GM21360 (cell line): ENCODE data around the gene GGA2.
"Not testable (repeated sequence)": the region's sequence is repeated elsewhere in the genome, so short reads cannot be mapped to it uniquely, and the experiment has no call there.

ENCODE experiments used
- ATAC-seq: cut with Tn5 transposase; IDR thresholded peaks from one replicate; pipeline ENCODE4 v1.9.1; 2021; ENCODE audit warnings: mild to moderate bottlenecking, moderate library complexity; ENCODE audit not compliant: unreplicated experiment

The GGA2 gene

DNA sequence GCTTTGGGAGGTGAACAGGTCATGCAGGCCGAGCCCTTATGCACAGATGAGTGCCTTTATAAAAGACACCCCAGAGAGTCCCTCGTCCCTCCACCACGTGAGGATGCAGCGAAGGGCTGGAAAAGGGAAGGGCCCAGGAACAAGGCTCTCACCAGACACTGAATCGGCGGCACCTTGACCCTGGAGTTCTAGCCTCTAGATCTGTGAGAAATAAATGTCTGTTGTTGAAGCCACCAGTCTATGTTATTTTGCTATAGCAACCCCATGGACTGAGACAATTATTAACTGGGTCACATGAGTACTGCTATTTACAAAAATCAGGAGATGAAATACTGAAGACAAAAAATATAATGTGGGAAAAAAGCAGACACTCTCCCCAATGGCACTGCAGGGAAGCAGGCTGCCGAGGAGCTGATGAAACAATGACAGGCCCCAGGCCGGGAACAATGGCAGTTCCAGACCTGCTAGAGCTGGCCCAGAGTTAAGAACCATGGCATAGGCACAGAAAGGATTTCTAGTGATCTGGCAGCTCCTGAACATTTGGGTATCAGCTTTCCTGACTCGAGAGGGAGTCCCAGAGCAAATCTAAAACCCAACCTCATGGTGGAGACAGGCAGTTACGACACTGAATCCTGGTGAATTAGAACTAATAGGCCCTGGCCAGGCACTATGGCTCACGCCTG, 17.8 kb upstream of the GGA2 start:
- no peak for ATAC-seq

DNA sequence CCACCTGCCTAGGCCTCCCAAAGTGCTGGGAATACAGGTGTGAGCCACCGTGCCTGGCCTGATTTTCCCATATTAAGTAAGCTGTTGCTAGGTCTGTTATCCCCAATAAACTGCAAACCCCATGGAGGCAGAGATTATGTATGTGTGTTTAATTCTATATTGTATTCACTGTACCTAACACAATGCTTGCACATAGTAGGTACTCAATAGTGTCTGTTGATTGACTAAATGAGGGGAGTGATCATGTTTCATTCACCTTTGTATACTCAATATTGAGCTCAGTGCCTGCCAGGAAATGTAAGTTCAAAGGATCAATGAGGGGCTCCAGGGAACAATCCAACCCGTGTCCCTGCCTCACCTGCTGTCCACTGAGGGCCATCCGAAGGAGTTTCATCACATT, 14.6 kb upstream of the GGA2 start:
- no peak for ATAC-seq

DNA sequence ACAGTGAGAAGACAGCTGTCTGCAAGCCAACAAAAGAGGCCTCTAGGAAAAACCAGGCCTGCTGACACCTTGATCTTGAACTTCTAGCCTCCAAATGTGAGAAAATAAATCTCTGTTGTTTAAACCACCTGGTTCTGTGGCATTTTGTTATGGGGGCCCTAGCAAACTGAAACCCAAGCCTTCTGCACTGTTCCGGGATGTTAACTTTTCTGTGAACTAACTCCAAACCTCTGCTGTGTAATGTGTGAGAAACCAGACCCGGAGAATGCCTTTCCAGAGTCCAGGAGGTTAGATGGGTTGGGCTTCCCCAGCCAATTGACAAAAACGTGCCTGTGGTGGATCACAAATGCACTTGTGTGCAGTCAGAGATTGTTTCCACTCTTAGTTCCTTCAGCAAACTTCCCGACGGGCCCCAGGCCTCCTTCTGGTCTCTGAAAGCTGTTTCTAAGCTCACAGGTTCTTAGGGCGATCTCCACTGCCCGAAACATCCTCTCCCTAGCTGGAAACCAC, 13.6 kb upstream of the GGA2 start:
- ATAC-seq, result no peak

DNA sequence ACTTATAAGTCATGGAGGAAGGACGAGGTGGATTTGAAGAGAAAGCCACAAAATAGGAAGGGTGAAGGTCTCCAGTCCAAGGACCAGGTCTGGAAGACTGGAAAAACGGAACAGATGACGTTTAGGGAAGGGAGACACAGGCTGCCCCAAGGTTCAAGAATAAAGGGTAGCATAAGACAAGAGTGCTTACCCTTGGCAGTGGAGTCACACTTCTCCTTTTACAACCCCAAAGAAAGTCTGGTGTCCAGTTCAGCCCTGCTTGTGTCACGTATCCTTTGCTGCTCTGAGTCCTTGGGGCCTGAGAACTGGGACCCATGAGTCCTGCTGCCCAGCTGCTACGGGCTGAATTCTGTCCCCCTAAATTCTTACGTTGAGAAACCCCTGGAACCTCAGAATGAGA, 13.0 kb upstream of the GGA2 start:
- ATAC-seq, result no peak

DNA sequence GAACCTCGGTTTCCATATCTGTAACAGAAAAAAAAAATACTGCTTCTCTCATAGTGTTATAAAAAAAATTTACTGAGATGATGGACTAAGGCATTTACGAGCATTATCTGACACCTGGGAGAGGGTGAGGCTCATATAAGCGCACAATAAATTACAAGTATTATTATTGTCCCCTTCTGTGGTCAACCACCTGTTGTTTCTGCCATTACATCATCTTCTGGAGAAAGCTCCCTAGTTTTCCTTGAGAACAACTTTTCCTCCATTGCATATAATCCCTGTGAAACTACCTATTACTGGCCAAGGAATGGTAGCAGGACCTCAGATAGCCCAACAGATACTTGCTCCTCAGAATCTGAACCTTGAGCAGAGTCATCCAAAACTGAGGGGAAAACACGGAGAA, 11.7 kb upstream of the GGA2 start:
- no peak for ATAC-seq

DNA sequence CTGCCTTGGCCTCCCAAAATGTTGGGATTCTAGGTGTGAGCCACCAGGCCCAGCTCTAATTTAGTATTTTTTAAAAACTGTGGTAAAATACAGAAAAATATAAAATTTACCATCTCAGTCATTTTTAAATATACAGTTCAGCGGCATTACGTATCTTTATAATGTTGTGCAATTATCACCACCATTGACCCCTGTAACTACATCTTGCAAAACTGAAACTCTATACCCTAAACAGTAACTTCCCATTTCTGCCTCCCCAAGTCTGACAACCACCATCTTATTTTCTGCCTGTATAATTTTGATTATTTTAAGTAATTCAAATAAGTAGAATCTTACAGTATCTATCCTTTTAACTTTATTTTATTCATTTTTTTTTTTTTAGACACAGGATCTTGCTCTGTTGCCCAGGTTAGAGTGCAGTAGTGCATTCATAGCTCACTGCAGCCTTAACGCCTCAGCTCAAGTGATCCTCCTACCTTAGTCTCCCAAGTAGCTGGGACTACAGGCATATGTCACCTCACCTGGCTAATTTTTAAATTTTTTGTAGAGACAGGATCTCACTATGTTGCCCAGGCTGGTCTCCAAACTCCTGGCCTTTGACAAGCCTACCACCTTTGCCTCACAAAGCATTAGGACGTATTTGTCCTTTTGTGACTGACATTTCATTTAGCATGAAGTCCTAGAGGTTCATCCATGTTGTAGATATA, 10.9 kb upstream of the GGA2 start:
- no peak for ATAC-seq

DNA sequence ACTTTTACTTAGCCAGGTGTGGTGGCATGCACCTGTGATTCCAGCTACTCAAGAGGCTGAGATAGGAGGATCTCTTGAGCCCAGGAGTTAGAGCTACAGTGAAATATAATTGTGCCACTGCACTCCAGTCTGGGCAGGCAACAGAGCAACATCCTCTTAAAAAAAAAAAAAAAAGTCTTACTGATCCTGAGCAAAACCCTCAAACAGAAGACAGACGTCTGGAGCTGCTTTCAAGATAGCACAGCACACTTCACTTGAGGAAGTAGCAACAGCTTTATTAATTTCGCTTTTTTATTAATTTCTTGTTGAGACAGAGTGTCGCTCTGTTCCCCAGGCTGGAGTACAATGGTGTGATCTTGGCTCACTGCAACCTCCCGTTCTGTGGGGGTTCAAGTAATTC, 10.2 kb upstream of the GGA2 start:
- no peak for ATAC-seq

DNA sequence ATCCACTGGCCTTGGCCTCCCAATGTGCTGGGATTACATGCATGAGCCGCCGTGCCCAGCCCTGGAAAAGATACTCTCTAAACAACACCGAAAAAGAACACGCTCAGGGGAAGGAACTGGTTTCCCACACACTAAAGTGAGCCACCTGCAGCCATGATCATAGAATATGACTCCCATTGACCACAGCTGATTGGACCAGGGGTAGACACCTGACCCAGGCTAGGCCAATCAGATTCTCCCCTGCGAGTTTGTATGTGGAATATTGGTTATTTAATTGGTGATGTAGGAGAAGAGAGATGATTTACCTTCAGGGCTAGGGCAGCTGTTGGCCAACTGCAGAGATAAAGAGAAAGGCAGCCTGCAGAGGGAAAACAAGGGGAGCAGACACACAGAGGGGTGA, 9.0 kb upstream of the GGA2 start:
- no peak for ATAC-seq

DNA sequence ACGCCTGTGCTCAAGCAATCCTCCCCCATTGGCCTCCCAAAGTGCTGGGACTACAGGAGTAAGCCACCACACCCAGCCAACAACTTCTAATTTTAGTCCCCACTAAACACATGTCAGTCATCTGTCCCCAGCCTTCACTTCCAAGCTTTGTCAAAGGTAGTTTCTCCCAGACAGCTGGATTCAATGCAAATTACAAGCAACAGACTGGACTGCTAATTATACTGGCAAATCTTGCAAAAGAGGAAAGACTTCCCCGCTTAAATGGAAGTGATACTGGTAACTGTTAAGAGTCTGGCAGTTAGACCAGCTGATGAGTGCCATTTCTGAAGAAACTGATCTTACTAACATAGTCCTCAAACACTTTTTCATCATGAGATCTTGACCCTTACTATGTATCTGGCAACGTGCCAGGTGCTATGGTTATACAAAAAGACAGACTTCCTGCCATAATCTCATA, 8.2 kb upstream of the GGA2 start:
- ATAC-seq, result no peak

DNA sequence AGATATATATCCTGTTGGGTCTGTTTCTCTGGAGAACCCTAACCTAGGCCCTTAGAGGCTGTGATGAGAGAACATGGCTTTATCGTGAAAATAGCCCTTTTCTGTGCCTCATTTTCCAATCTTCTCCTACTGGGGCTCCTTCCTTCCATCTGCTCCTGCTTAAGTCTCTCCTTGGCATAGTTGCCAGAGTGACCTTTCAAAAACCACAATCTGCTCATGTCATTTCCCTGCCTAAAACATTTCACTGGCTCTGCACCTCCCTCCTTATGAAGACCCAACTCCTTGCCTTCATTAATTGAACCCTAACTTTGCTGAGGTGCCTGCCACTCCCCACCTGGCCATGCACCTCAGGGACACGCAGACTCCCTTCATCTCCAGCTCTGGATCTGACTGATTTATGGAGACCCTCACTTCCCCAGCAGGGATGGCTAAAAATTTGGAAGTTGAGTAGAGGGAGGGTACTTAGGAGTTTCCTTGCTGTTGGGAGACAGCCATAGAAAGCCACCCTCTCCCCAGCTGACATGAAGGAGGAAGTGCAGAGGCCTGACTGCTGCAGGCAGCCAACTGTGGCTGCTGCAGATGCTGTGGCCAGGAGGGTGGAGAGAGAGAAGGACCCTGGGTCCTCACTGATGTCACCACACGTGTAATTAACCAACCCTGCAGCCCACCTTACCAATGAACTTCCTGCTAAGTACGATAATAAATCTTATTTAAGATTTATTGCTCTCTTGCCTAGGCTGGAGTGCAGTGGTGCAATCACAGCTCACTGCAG, 6.3 kb upstream of the GGA2 start:
- ATAC-seq, result no peak

DNA sequence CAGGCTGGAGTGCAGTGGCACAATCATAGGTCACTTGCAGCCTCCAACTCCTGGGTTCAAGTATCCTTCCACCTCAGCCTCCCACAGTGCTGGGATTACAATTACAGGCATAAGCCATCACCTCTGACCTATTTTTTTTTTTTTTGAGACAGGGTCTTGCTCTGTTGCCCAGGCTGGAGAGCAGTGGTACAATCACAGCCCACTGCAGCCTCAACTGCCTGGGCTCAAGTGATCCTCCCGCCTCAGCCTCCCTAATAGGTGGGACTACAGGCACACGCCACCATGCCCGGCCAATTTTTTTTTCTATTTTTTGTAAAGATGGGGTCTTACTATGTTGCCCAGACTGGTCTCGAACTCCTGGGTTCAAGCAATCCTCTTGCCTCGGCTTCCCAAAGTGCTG, 5.6 kb upstream of the GGA2 start:
- no peak for ATAC-seq

DNA sequence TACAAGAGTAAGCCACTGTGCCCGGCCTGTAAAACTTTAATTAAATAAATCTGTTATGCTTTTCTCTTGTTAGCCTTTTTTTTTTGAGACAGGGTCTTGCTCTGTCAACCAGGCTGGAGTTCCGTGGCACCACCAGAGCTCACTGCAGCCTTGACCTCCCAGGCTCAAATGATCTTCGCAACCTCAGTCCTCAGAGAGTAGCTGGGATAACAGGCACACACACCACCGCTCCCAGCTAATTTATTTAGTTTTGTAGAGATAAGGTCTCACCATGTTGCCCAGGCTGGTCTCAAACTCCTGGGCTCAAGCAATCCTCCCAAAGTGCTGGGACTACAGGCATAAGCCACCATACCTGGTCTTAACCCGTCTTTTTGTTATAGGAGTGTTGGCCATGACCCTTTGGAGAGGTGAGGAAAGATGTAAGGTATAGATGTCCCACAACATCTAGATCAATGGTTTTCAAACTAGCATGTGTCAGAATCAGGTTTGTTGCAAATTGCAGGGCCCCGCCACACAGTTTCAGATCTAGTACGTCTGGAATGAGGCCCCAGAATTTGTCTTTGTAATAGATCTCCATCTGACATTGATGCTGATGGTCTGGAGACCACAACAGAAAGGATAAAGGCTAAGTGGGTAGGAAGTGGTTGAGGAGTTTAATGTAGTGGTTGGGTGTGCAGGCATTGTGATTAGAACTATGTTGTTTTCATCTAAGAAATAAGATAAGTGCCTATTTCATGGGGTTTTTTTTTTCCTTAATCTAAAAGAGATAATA, 4.3 kb upstream of the GGA2 start:
- ATAC-seq, result no peak

DNA sequence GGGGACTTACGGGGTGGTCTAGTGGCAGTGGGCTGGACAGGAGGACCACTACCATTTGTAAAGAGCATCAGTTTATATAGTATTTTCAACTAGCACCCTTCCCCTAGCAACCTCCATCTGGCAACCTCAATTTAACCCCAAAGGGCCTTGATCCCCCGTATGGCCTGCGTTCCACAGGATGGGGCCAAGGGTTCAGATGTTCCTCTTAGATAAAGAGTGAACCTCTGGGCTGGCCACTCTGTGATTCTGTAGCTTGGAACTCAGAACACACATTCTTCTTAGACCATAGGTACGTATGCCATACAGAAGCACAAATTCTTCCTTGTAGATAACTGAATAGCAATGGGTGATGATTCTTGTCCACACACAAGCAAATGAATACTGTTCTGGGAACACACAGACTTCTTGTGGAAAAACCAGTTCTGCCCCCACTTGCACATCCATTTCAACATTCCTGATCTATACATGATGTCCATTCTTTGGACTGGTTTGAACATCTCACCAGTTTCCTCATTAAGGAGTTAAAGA, 1.9 kb upstream of the GGA2 start:
- no peak for ATAC-seq

DNA sequence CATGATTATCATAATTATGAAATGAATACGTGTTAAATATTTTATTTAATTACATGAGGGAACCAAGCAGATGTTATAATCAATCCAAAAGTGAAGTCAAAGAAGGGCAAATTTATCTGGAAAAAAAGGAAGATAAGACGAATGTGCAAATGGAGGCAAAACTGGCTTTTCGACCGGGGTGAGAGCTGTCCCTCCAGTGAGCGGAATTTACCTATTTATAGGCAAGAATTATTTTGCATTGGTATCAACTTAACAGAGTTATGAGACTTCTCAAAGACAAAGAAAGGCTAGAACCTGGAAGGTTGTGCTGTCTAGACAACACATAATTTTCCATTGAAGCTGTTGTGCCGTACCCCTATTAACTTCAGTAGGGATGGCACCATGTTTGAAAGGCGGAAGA, 1.4 kb upstream of the GGA2 start:
- no peak for ATAC-seq

DNA sequence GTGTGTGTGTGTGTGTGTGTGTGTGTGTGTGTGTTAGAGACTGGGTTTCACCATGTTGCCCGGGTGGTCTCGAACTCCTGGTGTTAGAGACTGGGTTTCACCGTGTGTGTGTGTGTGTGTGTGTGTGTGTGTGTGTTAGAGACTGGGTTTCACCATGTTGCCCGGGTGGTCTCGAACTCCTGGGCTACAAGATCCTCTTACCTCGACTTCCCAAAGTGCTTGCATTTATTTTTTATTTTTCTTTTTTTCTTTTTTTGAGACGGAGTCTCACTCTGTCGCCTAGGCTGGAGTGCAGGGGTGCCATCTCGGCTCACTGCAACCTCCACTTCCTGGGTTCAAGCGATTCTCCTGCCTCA, 599 bp upstream of the GGA2 start:
- not testable (repeated sequence) for ATAC-seq

DNA sequence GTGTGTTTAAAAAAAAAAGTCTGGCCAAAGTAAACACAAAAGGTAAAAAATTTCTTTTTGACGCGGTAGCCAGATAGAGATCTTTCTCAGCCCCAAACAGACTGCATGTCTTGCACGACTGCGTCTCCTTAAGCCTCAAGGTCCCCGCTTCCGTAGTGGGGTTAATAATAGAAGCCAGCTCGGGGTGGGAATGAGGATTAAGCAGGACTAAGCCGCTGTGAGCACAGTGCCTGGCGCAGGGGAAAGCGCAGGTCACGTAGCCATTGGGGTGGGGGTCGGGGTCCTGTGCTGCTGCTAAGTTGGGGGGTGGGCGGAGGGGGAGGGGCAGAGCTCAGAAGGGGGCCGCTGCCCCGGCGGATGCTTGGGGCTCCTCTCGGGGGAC, 521 bp downstream of the GGA2 start:
- ATAC-seq, result peak; percentile 3

DNA sequence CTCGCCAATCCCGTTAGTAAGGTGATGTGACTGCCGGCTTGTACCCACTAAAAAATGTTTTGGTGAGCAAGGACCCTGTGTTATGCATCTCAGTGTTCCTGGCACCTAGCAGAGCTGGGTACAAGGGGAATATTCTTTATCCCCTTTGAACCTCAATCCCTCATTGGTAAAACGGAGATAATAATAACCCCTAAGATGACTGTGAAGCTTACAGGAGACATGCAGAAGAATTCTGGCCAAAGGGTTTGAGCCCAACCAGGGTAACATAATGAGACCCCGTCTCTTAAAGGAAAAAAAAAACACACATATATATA, 896 bp downstream of the GGA2 start:
- no peak for ATAC-seq

DNA sequence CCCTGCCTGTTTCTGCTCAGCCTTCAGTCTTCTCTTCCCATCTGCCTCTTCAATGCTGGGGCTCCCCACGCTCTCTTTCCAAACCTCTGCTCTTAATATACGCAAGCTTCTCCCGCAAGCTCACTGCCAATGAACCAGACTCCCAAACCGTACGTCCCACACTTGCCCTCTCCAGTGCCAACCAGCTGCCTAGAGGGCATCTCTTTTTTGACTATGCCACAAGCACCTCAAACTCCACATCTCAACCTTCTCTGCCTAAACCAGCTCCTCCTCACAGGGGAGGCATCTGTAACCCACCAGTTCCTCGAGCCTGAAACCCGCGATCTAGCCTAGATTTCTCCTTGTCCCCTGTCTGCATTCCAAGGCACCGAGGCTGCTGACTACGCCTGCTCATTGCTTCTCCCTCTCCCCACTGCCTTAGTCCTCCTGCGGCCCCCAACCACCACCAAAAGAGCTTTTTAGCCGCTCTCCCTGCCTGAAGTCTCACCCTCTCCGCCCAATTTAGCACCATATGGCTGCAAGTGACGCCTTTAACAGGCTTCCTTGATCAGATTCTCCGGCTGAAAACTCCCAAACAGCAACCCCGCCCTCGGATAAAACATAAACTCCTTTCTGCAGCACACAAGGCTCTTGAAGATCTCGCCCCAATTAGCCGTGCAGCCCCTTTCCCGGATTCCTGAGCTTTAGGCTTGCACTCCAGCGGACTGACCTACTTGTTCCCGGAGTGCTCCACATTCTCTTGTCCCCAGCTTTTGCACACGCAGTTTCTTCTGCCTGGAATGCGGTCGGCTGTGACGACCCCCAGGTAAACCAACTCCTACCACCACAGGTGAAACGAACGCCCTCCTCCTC, 1.5 kb downstream of the GGA2 start:
- no peak for ATAC-seq

DNA sequence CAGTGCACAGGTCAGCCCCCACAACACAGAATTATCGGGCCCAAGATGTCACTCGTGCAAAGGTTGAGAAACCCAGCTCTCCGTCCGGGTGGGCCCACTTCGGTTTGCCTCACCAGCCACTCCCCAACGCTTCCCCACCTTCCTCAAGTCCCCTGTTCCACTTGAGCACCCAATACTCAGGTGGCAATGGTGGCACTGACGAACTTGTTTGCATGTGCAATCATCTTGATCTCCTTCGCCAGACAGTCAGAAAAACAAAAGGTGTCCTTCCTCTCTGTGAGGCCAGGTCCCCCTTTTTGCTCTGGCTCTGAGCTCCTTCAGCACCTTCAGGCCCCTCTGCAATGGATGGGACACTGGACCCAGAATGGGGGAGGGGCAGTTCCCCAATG, 3.7 kb downstream of the GGA2 start:
- ATAC-seq, result no peak
